Breast epithelium (tissue), 3 donors: ENCODE measurements around the gene FTCDNL1.

Experiments
- CTCF ChIP-seq, 3 donors: fragments of 450-650 bp; IDR thresholded peaks; one replicate each; pipeline ENCODE4 v1.5.1; 2016 to 2017; ENCODE audit warnings: antibody characterized with exemption in 3 of 3, mild to moderate bottlenecking in 3 of 3, moderate library complexity in 3 of 3
- POLR2A ChIP-seq: fragments of 450-650 bp; IDR thresholded peaks from one replicate; pipeline ENCODE4 v1.6.1; 2016; ENCODE audit warnings: antibody characterized with exemption, mild to moderate bottlenecking, moderate library complexity
- POLR2AphosphoS5 ChIP-seq, 3 donors: sonication (generic); formaldehyde crosslinking; IDR thresholded peaks; one replicate each; pipeline ENCODE4 v1.6.1; 2017; ENCODE audit warnings: antibody characterized with exemption in 3 of 3

GRCh38 chr2:199804831-199805230 is 46.2 kb downstream of the FTCDNL1 start:
- TF ChIP-seq POLR2A (no peak), CTCF (IDR thresholded peaks at IDR 0.05) (no peak), POLR2AphosphoS5 (IDR thresholded peaks at IDR 0.05) (no peak)
